Effector memory CD8-positive, alpha-beta T cell (primary cell): ENCODE data around the gene MTERF2.
A peak's percentile ranks its signal among the peaks of the same experiment; 100 is the strongest.

Experiments
- ATAC-seq: fragments of 150-1000 bp; cut with Tn5 transposase; replicated peaks from 2 replicates; pipeline ENCODE4 v1.10.0; 2021; ENCODE audit warnings: mild to moderate bottlenecking, moderate library complexity
- DNase-seq, 3 experiments: peaks; one replicate each; pipeline ENCODE4 v3.0.0; 2021
- H3K27ac Mint-ChIP-seq, 2 donors: one replicate each; pipeline ENCODE4 v1.8.0; 2022; ENCODE audit warnings: mild to moderate bottlenecking in 2 of 2, mixed read lengths in 2 of 2, moderate library complexity in 2 of 2
- H3K27me3 Mint-ChIP-seq, 2 donors: one replicate each; pipeline ENCODE4 v1.8.0; 2022; ENCODE audit warnings: mixed read lengths in 2 of 2
- H3K36me3 Mint-ChIP-seq: one replicate; pipeline ENCODE4 v1.8.0; 2022; ENCODE audit warnings: mild to moderate bottlenecking, moderate library complexity, mixed read lengths; ENCODE audit not compliant: insufficient read depth
- H3K4me1 Mint-ChIP-seq, 2 donors: one replicate each; pipeline ENCODE4 v1.8.0; 2022; ENCODE audit warnings: low read depth in 2 of 2, mixed read lengths in 2 of 2
- H3K4me3 Mint-ChIP-seq, 2 donors: one replicate each; pipeline ENCODE4 v1.8.0; 2022; ENCODE audit warnings: mild to moderate bottlenecking in 2 of 2, mixed read lengths in 2 of 2, moderate library complexity in 2 of 2
- H3K9me3 Mint-ChIP-seq, 2 donors: one replicate each; pipeline ENCODE4 v1.8.0; 2022; ENCODE audit warnings: mixed read lengths in 2 of 2

Gene MTERF2

DNA sequence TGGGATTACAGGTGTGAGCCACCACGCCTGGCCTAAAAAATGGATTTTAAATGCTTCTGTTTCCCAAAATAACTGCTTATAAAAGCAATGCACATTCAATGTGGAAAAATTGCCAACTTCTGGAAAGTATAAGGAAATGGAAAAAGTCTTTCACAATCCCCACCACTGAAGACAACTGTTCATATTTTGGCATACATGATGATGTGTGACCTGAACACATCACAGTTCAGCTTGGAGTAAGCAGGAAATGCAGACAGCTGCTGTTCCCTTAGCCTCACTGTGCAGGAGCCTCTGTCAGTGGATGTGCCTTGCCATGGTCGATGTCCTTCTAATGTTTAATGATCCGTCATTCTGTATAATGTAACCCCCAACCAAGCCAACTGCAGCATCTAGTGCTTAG lies 5.2 kb downstream of the MTERF2 start:
- Mint-ChIP-seq H3K9me3 (no peaks in the 10 kb centered on the region), H3K4me1 (peaks cover 26 to 27% of the 10 kb centered on the region in 2 donors), H3K27me3 (no peaks in the 10 kb centered on the region), H3K36me3 (peaks cover 3% of the 10 kb centered on the region), H3K4me3 (no peak overlapping the region), H3K27ac (peak overlapping the region in 1 of 2 donors; percentile 35)
- DNase-seq = no peak
- no peak for ATAC-seq

DNA sequence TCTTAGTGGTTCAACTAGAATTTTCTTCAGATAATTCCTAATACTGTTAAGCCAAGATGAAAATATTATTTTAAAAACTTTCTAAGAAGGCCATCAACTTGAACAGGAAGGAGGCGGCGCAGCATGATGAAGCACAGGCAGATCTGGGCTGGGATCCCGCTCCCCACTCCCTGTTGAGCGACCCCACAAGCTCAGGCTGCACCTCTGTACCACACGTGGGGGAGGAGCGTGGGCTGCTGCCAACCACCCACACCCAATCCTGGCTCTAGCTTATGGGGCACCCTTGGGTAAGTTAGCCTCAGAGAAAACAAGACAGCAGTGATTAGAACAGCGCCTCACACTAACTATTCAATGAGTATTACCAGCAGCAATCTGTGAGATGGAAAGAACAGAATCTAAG lies 6.0 kb downstream of the MTERF2 start:
- Mint-ChIP-seq H3K4me1 (peaks cover 19 to 20% of the 10 kb centered on the region in 2 donors), H3K9me3 (no peaks in the 10 kb centered on the region), H3K4me3 (no peak overlapping the region), H3K27me3 (no peaks in the 10 kb centered on the region), H3K27ac (no peak overlapping the region), H3K36me3 (no peaks in the 10 kb centered on the region)
- no peak for DNase-seq
- no peak for ATAC-seq

DNA sequence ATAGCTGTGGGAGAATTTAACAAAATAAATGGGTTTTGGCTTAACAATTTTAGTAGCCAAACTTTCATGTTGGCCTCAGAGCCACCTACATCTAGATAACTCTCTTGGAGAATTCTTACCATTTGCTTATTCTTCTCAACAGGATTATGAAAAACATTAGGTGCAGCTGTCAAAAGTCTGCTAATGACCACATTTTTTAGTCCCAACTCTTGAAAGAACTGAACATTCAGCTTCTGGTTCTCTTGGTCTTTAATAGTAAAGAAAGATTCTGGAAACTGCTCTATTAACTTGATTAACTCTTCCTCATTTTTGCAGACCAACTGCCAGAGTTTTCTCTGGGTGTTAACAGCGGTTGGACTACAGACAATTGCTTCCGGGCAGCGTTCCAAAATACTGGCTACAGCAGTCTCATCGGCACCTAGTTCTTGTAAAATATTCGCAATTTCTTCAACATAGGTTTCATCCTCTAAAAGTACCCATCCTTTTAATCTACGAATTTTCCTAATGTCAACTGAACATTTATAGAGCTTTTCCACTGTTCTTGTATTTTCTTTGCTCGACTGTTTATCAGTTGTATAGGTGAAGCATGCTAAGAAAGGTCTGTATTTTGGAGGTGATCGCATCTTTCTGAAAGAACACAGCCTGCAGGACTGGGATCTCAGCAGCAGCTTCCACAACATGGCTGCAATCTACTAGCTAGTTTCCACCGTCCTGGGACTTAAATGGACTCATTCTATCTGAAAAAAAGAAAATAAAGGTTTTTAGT lies 8.7 kb downstream of the MTERF2 start:
- Mint-ChIP-seq H3K9me3 (no peaks in the 10 kb centered on the region), H3K4me3 (no peak overlapping the region), H3K36me3 (peaks cover 5% of the 10 kb centered on the region), H3K27ac (peak overlapping the region in 1 of 2 donors; percentile 15), H3K27me3 (no peaks in the 10 kb centered on the region), H3K4me1 (peaks cover 4 to 6% of the 10 kb centered on the region in 2 donors)
- ATAC-seq (no peak), DNase-seq (no peak)

DNA sequence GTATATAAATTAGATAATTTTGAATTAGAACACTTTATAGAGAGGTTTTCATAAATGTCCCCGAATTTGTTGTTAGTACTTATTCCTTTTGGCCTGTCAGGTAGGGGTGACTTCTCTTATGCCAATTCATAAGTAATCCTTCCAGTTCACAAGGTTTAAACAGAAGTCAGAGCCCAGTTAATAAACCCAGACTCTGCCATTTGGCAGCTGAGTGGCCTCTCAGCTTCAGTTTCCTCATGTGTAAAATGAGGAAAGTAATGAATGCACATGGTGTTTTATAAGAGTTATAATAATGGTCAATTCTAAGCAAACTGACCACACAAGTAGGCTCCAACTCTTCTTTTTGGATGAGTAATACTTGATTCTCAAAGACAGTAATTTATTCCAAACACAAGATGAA lies 10.3 kb downstream of the MTERF2 start:
- DNase-seq = no peak
- Mint-ChIP-seq H3K4me1 (peaks cover 4 to 6% of the 10 kb centered on the region in 2 donors), H3K27ac (no peak overlapping the region), H3K36me3 (peaks cover 5% of the 10 kb centered on the region), H3K9me3 (no peaks in the 10 kb centered on the region), H3K4me3 (no peak overlapping the region), H3K27me3 (no peaks in the 10 kb centered on the region)
- ATAC-seq = no peak

DNA sequence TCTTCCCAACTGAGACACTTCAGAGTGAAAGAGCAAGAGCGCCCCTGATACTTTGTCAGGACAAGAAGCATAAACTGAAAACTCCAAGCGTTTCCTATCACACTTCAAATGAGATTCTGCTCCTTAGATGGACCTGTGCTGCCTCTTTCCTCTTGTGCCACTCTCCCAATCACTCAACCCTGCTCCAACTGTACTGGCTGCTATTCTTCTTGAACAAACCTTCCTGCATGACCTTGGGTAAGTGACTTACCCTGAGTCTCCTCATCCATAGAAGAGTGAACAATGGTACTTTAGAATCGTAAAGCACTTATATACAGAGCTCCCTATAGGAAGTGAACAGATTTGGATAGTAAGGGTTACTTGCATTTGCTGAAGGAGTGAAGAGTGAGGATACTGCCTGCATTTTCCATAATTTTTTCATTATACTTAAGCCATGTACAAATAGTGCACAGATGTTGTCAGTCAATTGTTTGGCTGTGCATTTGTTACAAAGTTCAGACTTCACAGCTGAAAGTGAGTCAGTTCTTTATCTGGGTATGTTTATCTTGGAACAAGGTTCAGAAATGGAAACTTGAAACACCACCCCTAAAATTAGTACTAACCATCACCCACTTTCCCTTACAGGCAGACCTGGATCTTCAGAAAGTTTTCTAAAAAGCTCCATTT lies 10.8 kb downstream of the MTERF2 start:
- Mint-ChIP-seq H3K4me3 (no peak overlapping the region), H3K4me1 (peaks cover 4 to 8% of the 10 kb centered on the region in 2 donors), H3K9me3 (no peaks in the 10 kb centered on the region), H3K36me3 (peaks cover 6% of the 10 kb centered on the region), H3K27me3 (no peaks in the 10 kb centered on the region), H3K27ac (peak overlapping the region in 1 of 2 donors; percentile 66)
- DNase-seq = no peak
- no peak for ATAC-seq

DNA sequence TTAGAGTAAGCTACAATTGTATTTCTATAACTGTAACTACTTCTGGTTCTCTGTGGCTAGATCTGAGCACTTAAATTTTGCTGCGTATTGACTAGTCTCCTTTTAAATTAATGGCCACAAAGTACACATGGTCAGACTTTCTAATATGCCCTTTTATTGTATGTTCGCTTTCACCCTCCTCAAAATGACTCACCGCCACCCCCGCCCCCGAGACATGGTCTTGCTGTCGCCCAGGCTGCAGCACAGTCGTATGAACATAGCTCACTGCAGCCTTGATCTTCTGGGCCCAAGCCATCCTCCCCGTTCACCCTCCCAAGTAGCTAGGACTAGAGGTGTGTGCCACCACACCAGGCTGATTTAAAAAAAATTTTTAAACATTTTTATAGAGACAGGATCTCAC lies 11.8 kb downstream of the MTERF2 start:
- no peak for ATAC-seq
- DNase-seq = no peak
- Mint-ChIP-seq H3K4me3 (no peak overlapping the region), H3K4me1 (peaks cover 8 to 11% of the 10 kb centered on the region in 2 donors), H3K27ac (peak overlapping the region; percentile 6 to 66), H3K27me3 (no peaks in the 10 kb centered on the region), H3K9me3 (no peaks in the 10 kb centered on the region), H3K36me3 (peaks cover 9% of the 10 kb centered on the region)

DNA sequence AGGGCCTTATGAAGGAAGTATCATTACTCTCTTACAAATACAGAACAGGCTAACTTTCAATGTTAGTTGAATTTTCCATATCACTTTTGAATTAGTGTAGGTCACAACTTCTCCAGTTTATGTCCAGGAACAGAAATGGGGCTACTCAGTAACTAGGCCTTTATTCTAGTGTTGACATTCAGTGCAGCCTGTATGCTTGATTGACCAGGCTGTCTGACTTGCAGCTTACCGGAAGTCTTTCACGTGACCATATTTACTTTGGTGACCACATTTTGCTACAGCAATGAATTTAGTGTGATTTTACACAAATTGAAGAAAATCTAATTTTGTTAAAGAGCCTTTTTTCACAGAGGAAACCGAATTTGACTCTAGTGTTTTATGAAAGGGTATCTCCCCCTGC lies 12.4 kb downstream of the MTERF2 start:
- H3K4me1 Mint-ChIP-seq = peaks cover 8 to 11% of the 10 kb centered on the region in 2 donors
- no peaks in the 10 kb centered on the region for H3K9me3 Mint-ChIP-seq
- H3K36me3 Mint-ChIP-seq = peaks cover 9% of the 10 kb centered on the region
- ATAC-seq (no peak), DNase-seq (no peak)
- H3K27me3 Mint-ChIP-seq = no peaks in the 10 kb centered on the region
- H3K27ac Mint-ChIP-seq = peak overlapping the region in 1 of 2 donors; percentile 6
- no peak overlapping the region for H3K4me3 Mint-ChIP-seq

DNA sequence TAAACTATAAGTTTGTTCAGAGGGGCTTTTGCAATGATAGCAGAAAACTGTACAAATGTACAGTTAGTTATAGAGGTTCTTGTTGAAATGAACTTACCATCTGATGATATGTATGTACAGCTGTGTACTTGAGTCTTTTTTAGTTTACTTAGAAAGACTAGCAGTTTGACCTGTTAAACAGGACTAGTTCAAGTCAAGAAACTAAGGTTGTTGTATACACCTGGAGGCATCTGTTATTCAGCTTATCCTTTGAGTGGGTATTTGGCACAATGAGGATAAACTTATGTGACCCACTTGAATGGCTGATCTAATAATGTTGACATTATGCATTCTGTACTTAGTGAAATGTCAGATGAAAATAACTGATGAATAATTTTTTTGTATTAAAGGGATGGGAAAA lies 13.4 kb downstream of the MTERF2 start:
- H3K9me3 Mint-ChIP-seq = no peaks in the 10 kb centered on the region
- ATAC-seq (no peak), DNase-seq (no peak)
- H3K4me1 Mint-ChIP-seq = peaks cover 8 to 11% of the 10 kb centered on the region in 2 donors
- no peaks in the 10 kb centered on the region for H3K27me3 Mint-ChIP-seq
- peaks cover 11% of the 10 kb centered on the region for H3K36me3 Mint-ChIP-seq
- H3K4me3 Mint-ChIP-seq = no peak overlapping the region
- peak overlapping the region in 1 of 2 donors; percentile 6 for H3K27ac Mint-ChIP-seq

DNA sequence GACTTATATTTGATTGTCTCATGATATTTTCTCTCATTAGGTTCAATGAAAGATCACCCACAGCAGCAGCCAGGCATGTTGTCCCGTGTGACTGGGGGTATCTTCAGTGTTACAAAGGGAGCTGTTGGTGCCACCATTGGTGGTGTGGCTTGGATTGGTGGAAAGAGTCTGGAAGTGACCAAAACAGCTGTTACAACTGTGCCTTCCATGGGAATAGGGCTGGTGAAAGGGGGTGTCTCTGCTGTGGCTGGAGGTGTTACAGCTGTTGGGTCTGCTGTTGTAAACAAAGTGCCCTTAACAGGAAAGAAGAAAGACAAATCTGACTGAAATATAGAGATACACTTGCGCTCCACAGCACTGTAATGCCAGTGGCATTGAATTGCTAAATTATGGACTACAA lies 15.9 kb downstream of the MTERF2 start:
- ATAC-seq (no peak), DNase-seq (no peak)
- peak overlapping the region; percentile 35 to 85 for H3K27ac Mint-ChIP-seq
- H3K9me3 Mint-ChIP-seq = no peaks in the 10 kb centered on the region
- no peaks in the 10 kb centered on the region for H3K27me3 Mint-ChIP-seq
- no peak overlapping the region for H3K4me3 Mint-ChIP-seq
- peaks cover 9 to 10% of the 10 kb centered on the region in 2 donors for H3K4me1 Mint-ChIP-seq
- peaks cover 19% of the 10 kb centered on the region for H3K36me3 Mint-ChIP-seq

DNA sequence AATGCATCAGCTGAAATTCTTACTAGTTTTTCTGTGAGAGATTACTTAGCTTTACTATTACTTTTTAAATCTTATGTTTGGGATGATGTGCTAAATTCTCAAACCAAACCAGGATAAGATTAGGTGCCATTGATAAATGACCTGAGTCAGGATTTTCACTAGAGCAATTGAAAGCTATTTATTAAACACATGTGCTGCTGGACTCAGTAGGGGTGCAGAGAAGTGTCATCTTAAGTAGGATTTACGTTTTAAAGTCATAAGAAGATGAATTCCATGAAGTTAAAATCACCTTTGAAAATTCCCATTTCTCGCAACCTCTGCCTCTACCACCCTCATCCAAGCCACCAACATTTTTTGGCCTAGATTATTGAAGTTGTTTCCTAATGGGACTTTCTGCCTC lies 22.4 kb downstream of the MTERF2 start:
- no peak for ATAC-seq
- Mint-ChIP-seq H3K9me3 (no peaks in the 10 kb centered on the region), H3K27me3 (no peaks in the 10 kb centered on the region), H3K27ac (no peak overlapping the region), H3K36me3 (peaks cover 26% of the 10 kb centered on the region), H3K4me1 (peaks cover 11 to 26% of the 10 kb centered on the region in 2 donors), H3K4me3 (no peak overlapping the region)
- DNase-seq = no peak

DNA sequence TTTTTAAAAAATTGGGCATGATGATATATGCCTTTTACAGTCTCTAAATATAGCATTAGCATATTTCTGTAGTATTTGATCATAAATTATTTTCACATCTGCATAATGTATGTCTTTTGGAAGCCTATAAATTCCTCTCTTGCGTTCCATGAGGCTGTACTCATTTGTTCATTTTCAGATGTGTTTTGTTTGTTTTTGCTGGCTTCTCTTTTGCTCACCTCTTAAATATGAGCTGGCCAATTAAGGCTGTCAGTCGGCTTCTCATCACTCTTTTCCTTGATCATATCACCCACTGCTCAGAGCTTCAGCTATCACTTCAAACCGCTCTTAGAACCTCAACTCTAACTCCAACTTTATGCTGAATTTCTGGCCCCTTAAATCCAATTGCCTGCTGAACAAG lies 24.7 kb downstream of the MTERF2 start:
- peaks cover 15% of the 10 kb centered on the region for H3K36me3 Mint-ChIP-seq
- ATAC-seq (no peak), DNase-seq (no peak)
- H3K4me3 Mint-ChIP-seq = no peak overlapping the region
- no peaks in the 10 kb centered on the region for H3K9me3 Mint-ChIP-seq
- peaks cover 15 to 42% of the 10 kb centered on the region in 2 donors for H3K4me1 Mint-ChIP-seq
- H3K27me3 Mint-ChIP-seq = no peaks in the 10 kb centered on the region
- H3K27ac Mint-ChIP-seq = no peak overlapping the region

DNA sequence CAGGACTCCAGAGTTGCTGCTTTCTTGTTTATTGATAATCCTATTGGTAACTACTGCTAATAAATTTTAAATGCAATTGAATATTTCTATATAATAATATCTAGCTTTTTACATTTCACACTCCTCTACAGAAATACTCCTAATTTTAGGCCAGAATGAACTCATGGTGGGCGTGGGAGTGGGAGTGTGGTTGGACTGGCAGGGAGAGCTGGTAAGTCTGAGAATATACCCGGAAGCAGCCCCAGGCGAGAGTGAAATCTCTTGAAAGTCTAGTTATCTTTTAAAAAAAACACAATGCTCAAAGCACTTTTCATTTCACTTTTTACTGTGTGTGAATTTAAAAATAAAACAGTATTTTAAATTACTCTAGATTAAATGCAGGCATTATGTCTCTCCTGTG lies 26.5 kb downstream of the MTERF2 start:
- H3K4me1 Mint-ChIP-seq = peaks cover 16 to 54% of the 10 kb centered on the region in 2 donors
- H3K9me3 Mint-ChIP-seq = no peaks in the 10 kb centered on the region
- no peak for ATAC-seq
- no peaks in the 10 kb centered on the region for H3K27me3 Mint-ChIP-seq
- peaks cover 24% of the 10 kb centered on the region for H3K36me3 Mint-ChIP-seq
- H3K4me3 Mint-ChIP-seq = no peak overlapping the region
- no peak overlapping the region for H3K27ac Mint-ChIP-seq
- no peak for DNase-seq

DNA sequence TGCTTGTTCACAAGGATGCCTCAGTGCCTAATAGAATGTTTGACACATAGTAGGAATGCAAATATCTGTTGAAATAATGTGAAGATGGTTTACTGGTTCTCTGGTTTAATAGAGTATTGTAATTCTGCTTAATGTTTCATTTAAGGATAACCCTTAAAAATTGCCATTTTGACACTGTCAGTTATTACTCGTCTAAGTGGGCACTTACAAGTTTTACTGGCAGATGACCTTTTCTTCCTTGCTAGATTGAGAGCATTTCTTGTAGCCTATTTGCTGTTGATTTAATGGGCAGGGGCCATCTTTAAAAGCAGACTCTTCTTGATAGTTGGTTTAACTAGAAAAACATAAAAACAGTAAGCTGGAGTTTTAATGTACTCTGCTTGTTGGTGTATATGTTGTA lies 29.4 kb downstream of the MTERF2 start:
- Mint-ChIP-seq H3K4me1 (peaks cover 15 to 47% of the 10 kb centered on the region in 2 donors), H3K27ac (peak overlapping the region; percentile 97 to 99), H3K4me3 (peak overlapping the region; percentile 98), H3K36me3 (peaks cover 25% of the 10 kb centered on the region), H3K9me3 (no peaks in the 10 kb centered on the region), H3K27me3 (no peaks in the 10 kb centered on the region)
- ATAC-seq = no peak
- DNase-seq = no peak

DNA sequence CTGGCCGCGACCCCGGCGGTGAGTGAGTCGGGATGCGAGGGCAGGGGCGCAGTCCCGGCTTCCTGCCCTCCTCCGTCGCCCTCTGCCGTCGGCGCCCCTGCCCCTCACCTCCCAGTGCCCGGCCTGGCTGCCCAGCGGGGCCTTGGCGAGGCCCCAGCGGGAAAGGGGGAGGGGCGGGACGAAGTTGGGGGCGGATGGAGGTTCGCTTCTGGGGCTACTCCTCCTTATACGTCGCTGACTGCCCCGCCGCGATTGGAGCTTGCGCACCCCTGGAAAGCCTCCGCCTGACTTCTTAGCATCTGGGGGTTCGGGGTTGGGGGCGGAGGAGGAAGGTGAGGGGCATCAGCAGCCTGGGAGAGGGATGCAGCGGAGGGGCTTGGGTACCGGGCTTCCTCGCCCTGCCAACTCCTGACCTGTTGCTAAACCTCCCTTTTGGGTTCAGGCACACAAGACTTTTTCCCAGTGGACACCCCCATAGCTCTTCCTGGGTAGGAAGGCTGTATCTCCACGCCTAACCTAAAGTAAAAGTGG lies 30.8 kb downstream of the MTERF2 start:
- no peaks in the 10 kb centered on the region for H3K9me3 Mint-ChIP-seq
- H3K4me3 Mint-ChIP-seq = peak overlapping the region; percentile 98
- peak in 2 of 3 experiments; percentile 35 to 42 for DNase-seq
- peak overlapping the region; percentile 97 to 99 for H3K27ac Mint-ChIP-seq
- H3K4me1 Mint-ChIP-seq = peaks cover 13 to 37% of the 10 kb centered on the region in 2 donors
- H3K27me3 Mint-ChIP-seq = no peaks in the 10 kb centered on the region
- ATAC-seq = peak; percentile 44
- peaks cover 21% of the 10 kb centered on the region for H3K36me3 Mint-ChIP-seq
